ENCODE measurements around the gene ARRB1. TPM values are rescaled to one million over a fixed set of nuclear protein-coding genes. Genes with fewer than 3 reads are reported as not detected.

ARRB1 gene
- total RNA-seq, 1 experiment from 2014 or later = 90.1 TPM

DNA sequence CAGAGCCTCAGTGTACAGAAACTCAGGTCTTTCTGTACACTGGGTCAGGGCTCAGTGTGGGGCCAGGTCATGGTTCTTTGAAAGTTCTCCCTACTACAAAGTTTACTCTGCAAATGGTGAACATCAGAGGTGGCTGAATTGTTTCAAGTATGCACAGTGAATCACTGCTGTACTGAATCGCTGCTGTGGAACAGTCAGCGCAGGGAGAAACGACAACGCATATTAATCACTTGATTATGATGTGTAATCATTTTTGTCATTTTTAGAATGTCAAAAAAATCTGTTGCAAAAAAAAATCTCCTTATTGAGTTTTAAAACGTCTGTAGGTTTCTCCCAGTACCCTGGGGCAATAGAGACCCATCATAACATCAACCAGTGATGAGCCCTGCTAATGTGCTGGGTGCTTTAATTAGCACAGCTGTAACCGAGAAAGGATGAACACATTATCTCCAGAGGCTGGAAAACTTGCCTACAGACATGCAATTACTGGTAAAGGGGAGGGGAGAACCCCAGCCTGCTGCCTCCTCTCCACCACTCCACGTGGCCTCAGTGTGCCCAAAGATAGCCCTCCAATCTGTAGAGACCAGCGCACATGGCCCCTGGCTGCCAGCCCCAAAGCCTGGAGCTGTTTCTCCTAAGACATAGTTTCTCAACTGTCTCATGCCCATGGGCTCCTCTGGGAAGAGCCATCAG lies 12.8 kb downstream of the ARRB1 start:
- Mint-ChIP-seq H3K36me3 (peaks cover 4% of the 10 kb centered on the region; the same call in 1 of the 2 replicates), H3K4me1 (peaks cover 98% of the 10 kb centered on the region), H3K9me3 (no peaks in the 10 kb centered on the region), H3K27me3 (ENCODE audit: low read depth) (no peaks in the 10 kb centered on the region), H3K27ac (peak overlapping the region; percentile 12; the same call in 1 of the 2 replicates), H3K4me3 (no peak overlapping the region)
- ChIA-PET CTCF (interaction anchor here (0.7 to 2.8 kb wide), 3 partner anchors 12 to 49 kb away, joined by 3 to 20 read pairs (median 7); no protein-coding TSS in a partner anchor), POLR2A (no interaction called here)
- no peak for DNase-seq (ENCODE audit: low spot score)
- no peak for ATAC-seq
- TF ChIP-seq TP53 (CRISPR knock-in tag; IDR thresholded peaks at IDR 0.05) (no peak), NFE2L1 (CRISPR knock-in tag; IDR thresholded peaks at IDR 0.05) (no peak), ZNF138 (CRISPR knock-in tag; conservative IDR thresholded peaks at IDR 0.05) (no peak), NR3C1 (CRISPR knock-in tag; conservative IDR thresholded peaks at IDR 0.05; ENCODE audit: low read depth) (no peak), CDX4 (CRISPR knock-in tag; IDR thresholded peaks at IDR 0.05; ENCODE audit: borderline replicate concordance) (no peak)
- TF ChIP-seq, protein P1, sequence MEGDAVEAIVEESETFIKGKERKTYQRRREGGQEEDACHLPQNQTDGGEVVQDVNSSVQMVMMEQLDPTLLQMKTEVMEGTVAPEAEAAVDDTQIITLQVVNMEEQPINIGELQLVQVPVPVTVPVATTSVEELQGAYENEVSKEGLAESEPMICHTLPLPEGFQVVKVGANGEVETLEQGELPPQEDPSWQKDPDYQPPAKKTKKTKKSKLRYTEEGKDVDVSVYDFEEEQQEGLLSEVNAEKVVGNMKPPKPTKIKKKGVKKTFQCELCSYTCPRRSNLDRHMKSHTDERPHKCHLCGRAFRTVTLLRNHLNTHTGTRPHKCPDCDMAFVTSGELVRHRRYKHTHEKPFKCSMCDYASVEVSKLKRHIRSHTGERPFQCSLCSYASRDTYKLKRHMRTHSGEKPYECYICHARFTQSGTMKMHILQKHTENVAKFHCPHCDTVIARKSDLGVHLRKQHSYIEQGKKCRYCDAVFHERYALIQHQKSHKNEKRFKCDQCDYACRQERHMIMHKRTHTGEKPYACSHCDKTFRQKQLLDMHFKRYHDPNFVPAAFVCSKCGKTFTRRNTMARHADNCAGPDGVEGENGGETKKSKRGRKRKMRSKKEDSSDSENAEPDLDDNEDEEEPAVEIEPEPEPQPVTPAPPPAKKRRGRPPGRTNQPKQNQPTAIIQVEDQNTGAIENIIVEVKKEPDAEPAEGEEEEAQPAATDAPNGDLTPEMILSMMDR (IDR thresholded peaks at IDR 0.05) = no peak

- peak overlapping the region; percentile 89 for H3K27ac Mint-ChIP-seq
- no peak for DNase-seq (ENCODE audit: low spot score)
- CTCF ChIA-PET = no interaction called here
- H3K27me3 Mint-ChIP-seq (ENCODE audit: low read depth) = no peaks in the 10 kb centered on the region
- H3K9me3 Mint-ChIP-seq = no peaks in the 10 kb centered on the region
- H3K4me1 Mint-ChIP-seq = peaks cover 98% of the 10 kb centered on the region
- TF ChIP-seq, protein P2, sequence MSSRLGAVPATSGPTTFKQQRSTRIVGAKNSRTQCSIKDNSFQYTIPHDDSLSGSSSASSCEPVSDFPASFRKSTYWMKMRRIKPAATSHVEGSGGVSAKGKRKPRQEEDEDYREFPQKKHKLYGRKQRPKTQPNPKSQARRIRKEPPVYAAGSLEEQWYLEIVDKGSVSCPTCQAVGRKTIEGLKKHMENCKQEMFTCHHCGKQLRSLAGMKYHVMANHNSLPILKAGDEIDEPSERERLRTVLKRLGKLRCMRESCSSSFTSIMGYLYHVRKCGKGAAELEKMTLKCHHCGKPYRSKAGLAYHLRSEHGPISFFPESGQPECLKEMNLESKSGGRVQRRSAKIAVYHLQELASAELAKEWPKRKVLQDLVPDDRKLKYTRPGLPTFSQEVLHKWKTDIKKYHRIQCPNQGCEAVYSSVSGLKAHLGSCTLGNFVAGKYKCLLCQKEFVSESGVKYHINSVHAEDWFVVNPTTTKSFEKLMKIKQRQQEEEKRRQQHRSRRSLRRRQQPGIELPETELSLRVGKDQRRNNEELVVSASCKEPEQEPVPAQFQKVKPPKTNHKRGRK (CRISPR knock-in tag; IDR thresholded peaks at IDR 0.05; ENCODE audit: borderline replicate concordance) = no peak
- 0 out of 2 replicates have a peak, but pooled peaks have one; percentile 33 for TF ChIP-seq ZNF121 (CRISPR knock-in tag; IDR thresholded peaks at IDR 0.05)
- no peak for TF ChIP-seq FOXP1 (CRISPR knock-in tag; IDR thresholded peaks at IDR 0.05; ENCODE audit: borderline replicate concordance)
- POLR2A ChIA-PET = no interaction called here
- ATAC-seq = no peak
- no peak overlapping the region for H3K4me3 Mint-ChIP-seq
- peaks cover 4% of the 10 kb centered on the region; the same call in 1 of the 2 replicates for H3K36me3 Mint-ChIP-seq
Observed at GRCh38 chr11:75337195-75337654, 14.2 kb downstream of the ARRB1 start.

DNA sequence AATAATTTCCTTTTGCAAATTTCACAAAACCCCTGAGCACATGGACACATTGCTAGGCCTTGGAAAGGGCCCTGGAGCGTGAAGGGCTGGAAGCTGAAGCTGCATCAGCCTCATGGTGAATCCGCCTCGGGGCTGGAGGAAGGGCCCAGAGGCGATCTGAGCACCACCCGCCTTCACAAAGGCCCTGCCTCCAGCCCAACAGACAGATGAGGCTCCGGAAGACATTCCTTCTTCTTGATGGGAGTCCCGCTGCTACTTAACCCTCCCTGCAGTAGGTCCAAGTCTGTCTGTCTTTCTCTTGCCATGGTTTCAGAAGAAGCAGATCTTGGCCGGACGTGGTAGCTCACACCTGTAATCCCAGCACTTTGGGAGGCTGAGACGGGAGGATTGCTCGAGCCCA lies 16.5 kb downstream of the ARRB1 start:
- no peak for TF ChIP-seq SMAD4 (CRISPR knock-in tag; IDR thresholded peaks at IDR 0.05)
- TF ChIP-seq NR1H2 (CRISPR knock-in tag; IDR thresholded peaks at IDR 0.05) = no peak
- TF ChIP-seq, protein P3, sequence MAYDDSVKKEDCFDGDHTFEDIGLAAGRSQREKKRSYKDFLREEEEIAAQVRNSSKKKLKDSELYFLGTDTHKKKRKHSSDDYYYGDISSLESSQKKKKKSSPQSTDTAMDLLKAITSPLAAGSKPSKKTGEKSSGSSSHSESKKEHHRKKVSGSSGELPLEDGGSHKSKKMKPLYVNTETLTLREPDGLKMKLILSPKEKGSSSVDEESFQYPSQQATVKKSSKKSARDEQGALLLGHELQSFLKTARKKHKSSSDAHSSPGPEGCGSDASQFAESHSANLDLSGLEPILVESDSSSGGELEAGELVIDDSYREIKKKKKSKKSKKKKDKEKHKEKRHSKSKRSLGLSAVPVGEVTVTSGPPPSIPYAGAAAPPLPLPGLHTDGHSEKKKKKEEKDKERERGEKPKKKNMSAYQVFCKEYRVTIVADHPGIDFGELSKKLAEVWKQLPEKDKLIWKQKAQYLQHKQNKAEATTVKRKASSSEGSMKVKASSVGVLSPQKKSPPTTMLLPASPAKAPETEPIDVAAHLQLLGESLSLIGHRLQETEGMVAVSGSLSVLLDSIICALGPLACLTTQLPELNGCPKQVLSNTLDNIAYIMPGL (CRISPR knock-in tag; IDR thresholded peaks at IDR 0.05) = no peak
- no peak for TF ChIP-seq ZBTB21 (CRISPR knock-in tag; IDR thresholded peaks at IDR 0.05; ENCODE audit: borderline replicate concordance)
- TF ChIP-seq GTF2I (CRISPR knock-in tag; conservative IDR thresholded peaks at IDR 0.05) = 0 out of 2 replicates have a peak, but pooled peaks have one; percentile 4
- TF ChIP-seq ZNF121 (CRISPR knock-in tag; IDR thresholded peaks at IDR 0.05) = 0 out of 2 replicates have a peak, but pooled peaks have one; percentile 10
- no peak for TF ChIP-seq GRHL2 (CRISPR knock-in tag; IDR thresholded peaks at IDR 0.05; ENCODE audit: insufficient replicate concordance, severe bottlenecking)
- no peak for TF ChIP-seq OVOL2 (CRISPR knock-in tag; IDR thresholded peaks at IDR 0.05; ENCODE audit: borderline replicate concordance)
- no peak for TF ChIP-seq EMX1 (CRISPR knock-in tag; IDR thresholded peaks at IDR 0.05)
- no peak for TF ChIP-seq NR3C1 (CRISPR knock-in tag; conservative IDR thresholded peaks at IDR 0.05; ENCODE audit: low read depth)
- no peak for TF ChIP-seq ATF3 (CRISPR knock-in tag; conservative IDR thresholded peaks at IDR 0.05)
- no peak for TF ChIP-seq CREB1 (CRISPR knock-in tag; IDR thresholded peaks at IDR 0.05)
- Mint-ChIP-seq H3K9me3 (peaks cover 3% of the 10 kb centered on the region; the same call in 1 of the 2 replicates), H3K36me3 (peaks cover 7% of the 10 kb centered on the region; the same call in 1 of the 2 replicates), H3K4me3 (no peak overlapping the region), H3K27me3 (ENCODE audit: low read depth) (no peaks in the 10 kb centered on the region), H3K4me1 (peaks cover 98% of the 10 kb centered on the region), H3K27ac (peak overlapping the region; percentile 98)
- peak; percentile 66 for ATAC-seq
- peak; percentile 62 for DNase-seq (ENCODE audit: low spot score)
- CTCF ChIA-PET = interaction anchor here (1.0 to 1.7 kb wide), 4 partner anchors 8 to 55 kb away, joined by 3 to 12 read pairs (median 3); no protein-coding TSS in a partner anchor
- POLR2A ChIA-PET = interaction anchor here (1.3 kb wide), 1 partner anchor 16 kb away, joined by 4 read pairs; the partner anchor contains the start of gene ARRB1
